ENCODE results near the gene NUDT16L1.

The NUDT16L1 gene

GRCh38 chr16:4695473-4696171 is 2.3 kb downstream of the NUDT16L1 start:
- DNase-seq, result no peak

- DNase-seq, result no peak
Observed at GRCh38 chr16:4696172-4696904, 3.0 kb downstream of the NUDT16L1 start.

GRCh38 chr16:4696905-4697847 is 3.8 kb downstream of the NUDT16L1 start:
- no peak for DNase-seq

- DNase-seq, result no peak
Observed at GRCh38 chr16:4697848-4698291, 4.5 kb downstream of the NUDT16L1 start.

GRCh38 chr16:4698321-4699045 is 5.1 kb downstream of the NUDT16L1 start:
- DNase-seq, result no peak

GRCh38 chr16:4699046-4699556 is 5.7 kb downstream of the NUDT16L1 start:
- no peak for DNase-seq

GRCh38 chr16:4700380-4700996 is 7.1 kb downstream of the NUDT16L1 start:
- DNase-seq, result no peak

- DNase-seq, result no peak
Observed at GRCh38 chr16:4700997-4701743, 7.8 kb downstream of the NUDT16L1 start.

- DNase-seq, result no peak
Observed at GRCh38 chr16:4701791-4702465, 8.6 kb downstream of the NUDT16L1 start.

- no peak for DNase-seq
Observed at GRCh38 chr16:4702466-4702808, 9.1 kb downstream of the NUDT16L1 start.

GRCh38 chr16:4703906-4704305 is 10.5 kb downstream of the NUDT16L1 start:
- DNase-seq, result no peak

- DNase-seq, result no peak
Observed at GRCh38 chr16:4704491-4704890, 11.1 kb downstream of the NUDT16L1 start.

GRCh38 chr16:4704913-4705312 is 11.6 kb downstream of the NUDT16L1 start:
- no peak for DNase-seq

GRCh38 chr16:4706871-4707270 is 13.5 kb downstream of the NUDT16L1 start:
- no peak for DNase-seq

- no peak for DNase-seq
Observed at GRCh38 chr16:4709481-4709880, 16.1 kb downstream of the NUDT16L1 start.

- no peak for DNase-seq
Observed at GRCh38 chr16:4713663-4714501, 20.5 kb downstream of the NUDT16L1 start.

- no peak for DNase-seq
Observed at GRCh38 chr16:4714996-4715395, 21.6 kb downstream of the NUDT16L1 start.

GRCh38 chr16:4718466-4718865 is 25.1 kb downstream of the NUDT16L1 start:
- DNase-seq, result no peak

GRCh38 chr16:4723071-4723767 is 29.9 kb downstream of the NUDT16L1 start:
- no peak for DNase-seq
